GM10266 (cell line): Measurements from ENCODE around the gene PPM1F.
A peak's percentile ranks its signal among the peaks of the same experiment; 100 is the strongest.

Source experiments
- DNase-seq: peaks from one replicate; pipeline ENCODE4 v3.0.0; 2012; ENCODE audit errors: extremely low spot score
- TF ChIP-seq, protein P1 (sequence below): IDR thresholded peaks from 2 replicates; pipeline ENCODE4 v1.5.1; 2012; ENCODE audit warnings: mild to moderate bottlenecking, low read depth; ENCODE audit not compliant: control insufficient read depth, insufficient read depth; ENCODE audit errors: missing control alignments

Gene PPM1F

DNA sequence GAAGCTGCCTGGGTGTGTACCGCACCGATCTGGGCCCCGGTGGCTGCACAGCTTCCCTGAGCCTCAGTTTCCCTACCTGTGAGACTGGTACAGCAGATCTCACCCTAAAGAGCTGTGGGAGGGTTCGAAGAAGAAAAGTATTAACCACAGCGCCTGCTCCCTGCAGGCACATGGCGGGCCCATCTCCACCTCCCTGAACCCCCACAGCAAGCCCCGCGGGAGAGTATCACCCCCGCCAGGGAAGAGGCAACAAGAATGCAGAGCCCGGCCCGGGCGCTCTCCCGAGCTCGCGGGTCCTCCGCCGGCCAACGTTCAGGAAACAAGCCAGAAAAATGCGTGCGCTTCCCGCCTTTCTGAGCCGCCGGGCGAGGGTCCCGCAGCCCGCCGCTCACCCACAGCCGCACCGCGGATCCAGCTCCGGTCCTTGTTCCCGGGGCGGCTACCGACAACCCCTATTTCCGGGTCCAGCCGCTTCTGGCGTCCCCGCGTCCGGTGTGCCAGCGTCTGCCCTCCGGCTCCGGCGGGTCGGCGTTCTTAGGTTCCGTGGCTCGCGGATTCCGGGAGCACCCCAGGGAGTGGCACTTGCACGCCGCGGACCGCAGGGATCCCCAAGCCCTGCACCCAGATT is 29.8 kb upstream of the PPM1F start, which contains the start of gene TOP3B:
TOP3B (minus strand) TSS at position 450 of the 628 bp plus-strand sequence. CDS start 7,078 bp downstream, outside the sequence.
- DNase-seq: peak; percentile 57
- TF ChIP-seq, protein P1, sequence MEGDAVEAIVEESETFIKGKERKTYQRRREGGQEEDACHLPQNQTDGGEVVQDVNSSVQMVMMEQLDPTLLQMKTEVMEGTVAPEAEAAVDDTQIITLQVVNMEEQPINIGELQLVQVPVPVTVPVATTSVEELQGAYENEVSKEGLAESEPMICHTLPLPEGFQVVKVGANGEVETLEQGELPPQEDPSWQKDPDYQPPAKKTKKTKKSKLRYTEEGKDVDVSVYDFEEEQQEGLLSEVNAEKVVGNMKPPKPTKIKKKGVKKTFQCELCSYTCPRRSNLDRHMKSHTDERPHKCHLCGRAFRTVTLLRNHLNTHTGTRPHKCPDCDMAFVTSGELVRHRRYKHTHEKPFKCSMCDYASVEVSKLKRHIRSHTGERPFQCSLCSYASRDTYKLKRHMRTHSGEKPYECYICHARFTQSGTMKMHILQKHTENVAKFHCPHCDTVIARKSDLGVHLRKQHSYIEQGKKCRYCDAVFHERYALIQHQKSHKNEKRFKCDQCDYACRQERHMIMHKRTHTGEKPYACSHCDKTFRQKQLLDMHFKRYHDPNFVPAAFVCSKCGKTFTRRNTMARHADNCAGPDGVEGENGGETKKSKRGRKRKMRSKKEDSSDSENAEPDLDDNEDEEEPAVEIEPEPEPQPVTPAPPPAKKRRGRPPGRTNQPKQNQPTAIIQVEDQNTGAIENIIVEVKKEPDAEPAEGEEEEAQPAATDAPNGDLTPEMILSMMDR: no peak

DNA sequence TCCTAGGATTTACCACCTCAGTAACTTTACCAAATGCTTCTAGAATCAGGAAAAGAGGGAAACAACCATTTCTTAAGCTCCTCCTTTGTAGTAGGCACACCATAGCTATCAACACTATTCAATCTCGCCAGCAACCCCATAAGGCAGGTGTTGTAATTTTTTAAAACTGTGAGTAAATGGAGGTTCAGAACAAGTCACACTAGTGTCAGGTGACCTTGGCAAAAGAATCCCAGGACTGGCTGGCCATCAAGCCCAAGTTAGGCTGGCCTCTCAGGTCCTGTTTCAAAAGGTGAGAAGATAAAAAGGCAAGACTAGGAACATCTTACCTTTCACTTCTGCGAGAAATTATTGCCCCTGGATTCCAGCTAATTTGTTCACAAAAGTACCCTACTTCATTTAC is 29.2 kb upstream of the PPM1F start:
- TF ChIP-seq, protein P1: no peak
- DNase-seq: no peak

DNA sequence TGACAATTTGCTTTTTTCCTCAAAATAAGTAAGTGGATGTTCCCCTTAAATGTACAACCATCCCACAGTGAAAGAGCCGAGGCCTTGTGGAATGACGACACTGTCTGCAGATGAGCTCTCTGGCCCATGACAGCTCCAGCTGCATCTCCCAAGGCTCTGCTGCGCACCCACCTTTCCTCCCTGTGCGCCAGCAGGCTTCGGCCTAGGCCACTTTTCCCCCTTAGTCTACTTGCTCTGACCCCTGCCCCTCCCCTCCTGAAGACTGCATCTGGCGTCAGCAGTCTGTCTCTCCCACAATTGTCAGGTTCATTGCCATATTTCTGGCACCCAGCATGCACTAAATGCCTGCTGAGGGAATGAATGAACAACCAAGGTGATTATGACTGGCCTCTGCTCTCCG is 27.9 kb upstream of the PPM1F start:
- TF ChIP-seq, protein P1: no peak
- DNase-seq: no peak

DNA sequence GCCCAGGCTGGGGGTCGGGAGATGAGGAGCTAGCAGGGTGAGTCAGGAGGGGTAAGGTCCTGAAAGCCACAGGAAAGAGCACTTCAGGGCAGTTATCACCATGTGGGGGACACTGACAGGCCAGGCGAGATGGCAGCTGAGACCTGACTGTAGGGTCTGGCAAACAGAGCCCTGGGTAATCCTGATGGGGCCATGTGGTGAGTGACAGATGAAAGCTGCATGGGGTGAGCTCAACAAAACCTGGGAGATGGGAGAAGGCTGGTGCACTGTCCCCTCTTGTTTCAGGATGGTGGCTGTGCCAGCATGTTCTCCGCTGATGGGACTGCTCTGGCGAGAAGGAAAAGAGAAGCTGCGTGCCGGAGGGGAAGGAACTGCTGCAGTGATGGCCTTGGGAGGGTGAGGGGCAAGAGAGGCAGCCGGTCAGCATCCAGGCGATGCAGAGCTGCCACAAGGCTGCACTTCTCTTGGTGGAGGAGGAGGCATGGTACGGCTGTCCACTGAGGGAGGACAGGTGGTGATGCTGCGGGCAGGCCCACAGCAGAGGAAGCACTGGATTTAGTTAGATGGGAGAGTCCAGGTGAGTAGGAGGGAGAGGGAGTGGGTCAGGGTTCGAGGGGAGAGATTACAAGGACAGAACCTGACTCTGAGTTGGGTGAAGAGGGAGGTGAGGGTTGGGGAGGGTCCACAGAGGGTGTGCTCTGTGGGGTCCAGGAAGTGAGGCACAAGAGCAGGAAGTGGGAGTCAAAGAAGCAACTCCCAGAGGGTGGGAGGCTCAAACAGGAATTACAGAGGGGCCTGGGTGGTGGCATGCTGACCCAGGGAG is 26.1 kb upstream of the PPM1F start:
- TF ChIP-seq, protein P1: no peak
- no peak for DNase-seq

DNA sequence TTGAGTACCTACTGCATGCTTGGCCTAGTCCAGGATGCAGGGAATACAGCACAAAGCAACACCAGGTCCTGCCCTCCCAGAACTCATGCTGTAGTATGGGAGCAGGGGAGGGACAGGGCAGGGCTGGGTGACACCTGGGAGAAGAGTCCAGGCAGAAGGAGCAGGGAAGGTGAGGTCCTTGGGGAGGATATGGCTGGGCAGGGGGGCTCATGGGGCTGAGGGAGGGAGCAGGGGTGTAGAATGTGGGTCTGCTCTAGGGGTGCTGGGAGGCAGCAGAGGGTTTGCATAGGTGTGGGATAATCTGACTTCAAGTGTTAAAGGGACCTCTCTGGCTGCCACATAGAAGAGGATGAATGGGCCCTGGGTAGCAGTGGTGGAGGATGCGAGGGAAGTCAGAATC is 25.2 kb upstream of the PPM1F start:
- no peak for DNase-seq
- TF ChIP-seq, protein P1: no peak

DNA sequence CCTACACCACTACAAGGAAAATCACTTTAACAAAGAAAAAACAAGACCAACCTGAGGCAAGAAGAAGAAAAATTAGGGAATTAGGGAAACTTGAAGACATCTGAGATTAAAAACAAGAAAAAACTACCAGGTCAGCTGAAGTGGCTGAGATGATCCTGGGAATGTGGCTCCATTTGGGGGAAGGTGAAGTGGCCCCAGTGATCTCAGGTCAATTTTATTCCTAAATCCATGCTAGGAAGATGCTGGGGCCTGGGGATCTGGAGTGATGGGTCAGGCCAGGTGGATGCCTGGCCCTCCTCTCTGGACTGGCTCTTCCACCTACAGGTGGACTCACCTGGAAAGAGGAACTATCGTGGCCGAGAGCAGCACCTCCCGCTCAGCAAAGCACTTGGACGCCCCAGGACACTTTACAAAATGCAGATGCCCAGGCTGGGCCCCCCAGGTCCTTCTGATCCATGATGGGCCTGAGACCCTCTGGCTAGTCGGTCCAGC is 23.3 kb upstream of the PPM1F start:
- no peak for DNase-seq
- TF ChIP-seq, protein P1: no peak

DNA sequence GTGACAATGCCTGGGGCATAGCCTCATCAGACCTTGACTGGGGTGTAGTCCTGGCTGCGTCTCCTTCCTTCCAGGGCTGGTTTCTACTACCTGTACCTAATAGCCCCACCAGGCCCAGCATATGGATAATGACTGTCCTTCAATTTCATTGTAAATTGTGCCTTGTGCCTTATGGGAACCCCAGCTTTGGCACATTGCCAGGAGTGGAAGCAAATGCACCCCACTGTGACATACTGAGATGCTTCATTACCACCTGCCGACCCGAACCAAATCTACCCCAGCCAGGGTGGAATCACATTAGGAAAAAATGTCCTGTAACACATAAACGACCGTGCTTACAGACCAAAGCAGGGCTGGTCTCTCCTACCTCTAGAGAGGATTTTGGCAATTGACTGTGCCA is 22.6 kb upstream of the PPM1F start:
- TF ChIP-seq, protein P1: no peak
- no peak for DNase-seq
